Neural crest cell (in vitro differentiated cells): ENCODE data around the gene ARL6IP5. TPM values are rescaled to one million over a fixed set of nuclear protein-coding genes. Genes with fewer than 3 reads are reported as not detected.

Experiments used
- DNase-seq: peaks from one replicate; pipeline ENCODE4 v3.0.0; 2021; ENCODE audit warnings: low read depth, mixed read lengths, low spot score
- H3K27ac Mint-ChIP-seq: one replicate; pipeline ENCODE4 v1.8.0; 2021; ENCODE audit warnings: mild to moderate bottlenecking, mixed read lengths; ENCODE audit not compliant: unreplicated experiment
- H3K27me3 Mint-ChIP-seq: 2 replicates; pipeline ENCODE4 v1.8.0; 2021; ENCODE audit warnings: low read depth, mild to moderate bottlenecking, mixed read lengths
- H3K36me3 Mint-ChIP-seq: 2 replicates; pipeline ENCODE4 v1.8.0; 2021; ENCODE audit warnings: low read depth, mild to moderate bottlenecking, mixed read lengths
- H3K4me1 Mint-ChIP-seq: 2 replicates; pipeline ENCODE4 v1.8.0; 2021; ENCODE audit warnings: mixed read lengths
- H3K4me3 Mint-ChIP-seq: one replicate; pipeline ENCODE4 v1.8.0; 2021; ENCODE audit warnings: mild to moderate bottlenecking, mixed read lengths
- H3K9me3 Mint-ChIP-seq: 2 replicates; pipeline ENCODE4 v1.8.0; 2021; ENCODE audit warnings: mixed read lengths
- CTCF ChIP-seq: fragments of 200-600 bp; sonication (generic); conservative IDR thresholded peaks from 2 replicates; pipeline ENCODE4 v1.5.0; 2021; ENCODE audit warnings: antibody characterized with exemption, mild to moderate bottlenecking
- total RNA-seq: library from RNA; stranded (reverse); gene quantifications from 2 replicates; pipeline ENCODE4 v1.2.1, GENCODE V29; 2021

Gene ARL6IP5
- total RNA-seq, 1 donor from 2014 or later, result 59.9 TPM

- H3K9me3 Mint-ChIP-seq, result no peaks in the 10 kb centered on the region
- TF ChIP-seq CTCF, result no peak
- H3K27me3 Mint-ChIP-seq, result no peaks in the 10 kb centered on the region
- H3K36me3 Mint-ChIP-seq, result peaks cover 3% of the 10 kb centered on the region
- no peak overlapping the region for H3K27ac Mint-ChIP-seq
- H3K4me1 Mint-ChIP-seq, result peaks cover 69% of the 10 kb centered on the region
- H3K4me3 Mint-ChIP-seq, result no peak overlapping the region
- no peak for DNase-seq
Observed at GRCh38 chr3:69118555-69118954, 33.8 kb downstream of the ARL6IP5 start.

GRCh38 chr3:69119138-69119537, 34.4 kb downstream of the ARL6IP5 start:
- no peak overlapping the region for H3K27ac Mint-ChIP-seq
- H3K36me3 Mint-ChIP-seq, result peaks cover 3% of the 10 kb centered on the region
- no peak for TF ChIP-seq CTCF

GRCh38 chr3:69119681-69120080, 34.9 kb downstream of the ARL6IP5 start:
- TF ChIP-seq CTCF, result no peak
- H3K4me3 Mint-ChIP-seq, result peak overlapping the region; percentile 5
- no peak for DNase-seq
- H3K27me3 Mint-ChIP-seq, result no peaks in the 10 kb centered on the region
- peaks cover 66% of the 10 kb centered on the region for H3K4me1 Mint-ChIP-seq
- no peaks in the 10 kb centered on the region for H3K9me3 Mint-ChIP-seq
- H3K27ac Mint-ChIP-seq, result no peak overlapping the region
- H3K36me3 Mint-ChIP-seq, result peaks cover 3% of the 10 kb centered on the region

More at GRCh38 chr3:69119138-69119537, 34.4 kb downstream of the ARL6IP5 start:
- Mint-ChIP-seq H3K4me3 (no peak overlapping the region), H3K4me1 (peaks cover 67% of the 10 kb centered on the region), H3K9me3 (no peaks in the 10 kb centered on the region), H3K27me3 (no peaks in the 10 kb centered on the region)
- no peak for DNase-seq

- TF ChIP-seq CTCF, result peak; percentile 96
- H3K27ac Mint-ChIP-seq, result no peak overlapping the region
- H3K4me1 Mint-ChIP-seq, result peaks cover 60% of the 10 kb centered on the region
- DNase-seq, result peak; percentile 80
- peak overlapping the region; percentile 47 for H3K4me3 Mint-ChIP-seq
- H3K9me3 Mint-ChIP-seq, result no peaks in the 10 kb centered on the region
- H3K36me3 Mint-ChIP-seq, result peaks cover 3% of the 10 kb centered on the region
- no peaks in the 10 kb centered on the region for H3K27me3 Mint-ChIP-seq
Observed at GRCh38 chr3:69120879-69121464, 36.2 kb downstream of the ARL6IP5 start.

- Mint-ChIP-seq H3K27ac (peak overlapping the region; percentile 70), H3K27me3 (no peaks in the 10 kb centered on the region), H3K9me3 (no peaks in the 10 kb centered on the region), H3K36me3 (peaks cover 3% of the 10 kb centered on the region), H3K4me1 (peaks cover 54% of the 10 kb centered on the region), H3K4me3 (peak overlapping the region; percentile 73)
- TF ChIP-seq CTCF, result no peak
- no peak for DNase-seq
Observed at GRCh38 chr3:69121513-69121912, 36.8 kb downstream of the ARL6IP5 start.
